Mucosa of descending colon (tissue), 3 donors: ENCODE measurements around the gene BRINP1. TPM values are rescaled to one million over a fixed set of nuclear protein-coding genes. Genes with fewer than 3 reads are reported as not detected.

Source experiments
- ATAC-seq: fragments of 200-7000 bp; cut with Tn5 transposase; one replicate; pipeline ENCODE4 v1.9.1; 2020; ENCODE audit warnings: mild to moderate bottlenecking, moderate library complexity
- DNase-seq, 3 donors: peaks; one replicate each; pipeline ENCODE4 v3.0.0-alpha.2; 2020
- H3K36me3 ChIP-seq: fragments of 200-600 bp; one replicate; pipeline ENCODE4 v1.8.0; 2021; ENCODE audit warnings: low read depth, mild to moderate bottlenecking
- H3K4me1 ChIP-seq: fragments of 200-600 bp; one replicate; pipeline ENCODE4 v1.8.0; 2021; ENCODE audit warnings: low read depth, mild to moderate bottlenecking
- H3K4me3 ChIP-seq: fragments of 200-600 bp; one replicate; pipeline ENCODE4 v1.8.0; 2021; ENCODE audit warnings: mild to moderate bottlenecking
- H3K9me3 ChIP-seq: fragments of 200-600 bp; one replicate; pipeline ENCODE4 v1.8.0; 2021; ENCODE audit warnings: mild to moderate bottlenecking
- CTCF ChIP-seq: fragments of 200-600 bp; IDR thresholded peaks from one replicate; pipeline ENCODE4 v1.8.0; 2022; ENCODE audit warnings: antibody characterized with exemption, mild to moderate bottlenecking
- intact Hi-C, 2 donors: fragments of 100-400 bp; cut with DNase I in 1 of 2; cut with micrococcal nuclease in 1 of 2; formaldehyde crosslinking; loops; one replicate each; pipeline versions ENCODE4 v1.11.0 to v1.11.1; 2022; cut with DNase I, micrococcal nuclease
- total RNA-seq, 3 donors: library from RNA; stranded (reverse); fragmentation: NEBNext Ultra II Directional in 2 of 3; extraction: Animal tissue kit (Norgen Biotek cat#: 25700) in 2 of 3; gene quantifications; one replicate each; pipeline versions ENCODE4 v1.2.1 to v1.2.4, GENCODE V29; 2021 to 2023
- donor health status: DM: no; HTN: no; CAD: no; lungs with moderate emphysema.
- donor health status: DM: no; HTN: no; CAD: no.
- donor health status: DM: no; HTN: yes; CAD: no.

The BRINP1 gene
- total RNA-seq, 3 donors from 2014 or later, result 0.09 to 0.29 (median 0.25) TPM

- no peaks in the 10 kb centered on the region for H3K9me3 ChIP-seq
- H3K4me1 ChIP-seq, result no peaks in the 10 kb centered on the region
- intact Hi-C loops, result no loop called here
- no peak for TF ChIP-seq CTCF
- no peak for DNase-seq
- no peak for ATAC-seq
- no peak overlapping the region for H3K4me3 ChIP-seq
- H3K36me3 ChIP-seq, result no peaks in the 10 kb centered on the region
These were observed 588 bp upstream of the BRINP1 start for GRCh38 chr9:119369680-119370366.

- H3K4me3 ChIP-seq, result no peak overlapping the region
- intact Hi-C loops, result no loop called here
- no peak for TF ChIP-seq CTCF
- ATAC-seq (no peak), DNase-seq (no peak)
- H3K36me3 ChIP-seq, result no peaks in the 10 kb centered on the region
- H3K9me3 ChIP-seq, result no peaks in the 10 kb centered on the region
- H3K4me1 ChIP-seq, result no peaks in the 10 kb centered on the region
These were observed 1.1 kb downstream of the BRINP1 start for GRCh38 chr9:119368179-119368578.

- Histone ChIP-seq H3K4me1 (no peaks in the 10 kb centered on the region), H3K9me3 (no peaks in the 10 kb centered on the region), H3K4me3 (no peak overlapping the region), H3K36me3 (no peaks in the 10 kb centered on the region)
- intact Hi-C loops, result no loop called here
- DNase-seq, result no peak
- ATAC-seq, result no peak
- no peak for TF ChIP-seq CTCF
These were observed 1.6 kb downstream of the BRINP1 start for GRCh38 chr9:119367683-119368075.

GRCh38 chr9:119366909-119367682 is 2.1 kb downstream of the BRINP1 start:
- intact Hi-C loops, result no loop called here
- no peaks in the 10 kb centered on the region for H3K9me3 ChIP-seq
- no peak for DNase-seq
- no peak for TF ChIP-seq CTCF
- no peaks in the 10 kb centered on the region for H3K4me1 ChIP-seq
- H3K4me3 ChIP-seq, result no peak overlapping the region
- ATAC-seq, result no peak
- no peaks in the 10 kb centered on the region for H3K36me3 ChIP-seq

GRCh38 chr9:119365291-119366027 is 3.8 kb downstream of the BRINP1 start:
- ATAC-seq (no peak), DNase-seq (peak in 1 of 3 donors; percentile 34)
- H3K9me3 ChIP-seq, result no peaks in the 10 kb centered on the region
- intact Hi-C loops, result no loop called here
- no peak overlapping the region for H3K4me3 ChIP-seq
- H3K4me1 ChIP-seq, result no peaks in the 10 kb centered on the region
- TF ChIP-seq CTCF, result no peak
- H3K36me3 ChIP-seq, result no peaks in the 10 kb centered on the region
